Mesenchymal stem cell (in vitro differentiated cells and primary cell): Measurements from ENCODE around the gene ACTR5.

Experiments
- DNase-seq: peaks from one replicate; pipeline ENCODE4 v3.0.0-alpha.2; 2013
- H2AFZ ChIP-seq: one replicate; pipeline ENCODE4 v1.6.1; 2013; ENCODE audit warnings: low read depth, mild to moderate bottlenecking, control low read depth, inconsistent platforms, low read length, moderate library complexity
- H2AK5ac ChIP-seq: 2 replicates; pipeline ENCODE4 v1.6.1; 2013; ENCODE audit warnings: low read length, moderate library complexity, mild to moderate bottlenecking, inconsistent platforms; ENCODE audit not compliant: severe bottlenecking
- H2BK120ac ChIP-seq: one replicate; pipeline ENCODE4 v1.6.1; 2013; ENCODE audit warnings: low read depth, mild to moderate bottlenecking, inconsistent platforms, low read length, moderate library complexity
- H2BK12ac ChIP-seq, 2 experiments: one replicate each; pipeline ENCODE4 v1.6.1; 2013; ENCODE audit warnings: inconsistent platforms in 2 of 2, low read length in 2 of 2, mild to moderate bottlenecking in 2 of 2, moderate library complexity in 2 of 2, control low read depth in 1 of 2
- H2BK15ac ChIP-seq: one replicate; pipeline ENCODE4 v1.6.1; 2013; ENCODE audit warnings: mild to moderate bottlenecking, low read depth, inconsistent platforms; ENCODE audit not compliant: poor library complexity, severe bottlenecking
- H2BK5ac ChIP-seq: 2 replicates; pipeline ENCODE4 v1.6.1; 2013; ENCODE audit warnings: low read depth, mild to moderate bottlenecking, low read length, control low read depth, inconsistent platforms; ENCODE audit not compliant: poor library complexity, severe bottlenecking
- H3K14ac ChIP-seq, 2 experiments: one replicate each; pipeline ENCODE4 v1.6.1; 2013; ENCODE audit warnings: inconsistent platforms in 2 of 2, low read length in 2 of 2, control low read depth in 1 of 2, mild to moderate bottlenecking in 1 of 2, moderate library complexity in 1 of 2
- H3K18ac ChIP-seq, 2 experiments: one replicate each; pipeline ENCODE4 v1.6.1; 2013; ENCODE audit warnings: inconsistent platforms in 2 of 2, low read length in 2 of 2, control low read depth in 1 of 2, low read depth in 1 of 2, mild to moderate bottlenecking in 1 of 2
- H3K23ac ChIP-seq, 2 experiments: one replicate each; pipeline ENCODE4 v1.6.1; 2013; ENCODE audit warnings: inconsistent platforms in 2 of 2, low read length in 2 of 2, mild to moderate bottlenecking in 2 of 2, moderate library complexity in 2 of 2, control low read depth in 1 of 2
- H3K27ac ChIP-seq: 2 replicates; pipeline ENCODE4 v1.5.1; 2013; ENCODE audit warnings: mild to moderate bottlenecking, moderate library complexity, low read length, control low read depth, inconsistent platforms; ENCODE audit not compliant: poor library complexity, severe bottlenecking
- H3K27me3 ChIP-seq, 2 experiments: 2 replicates each; pipeline versions ENCODE4 v1.6.1 to v1.7.0; 2013; ENCODE audit warnings: low read length in 2 of 2, mild to moderate bottlenecking in 2 of 2, moderate library complexity in 2 of 2, control low read depth in 1 of 2, inconsistent platforms in 1 of 2; ENCODE audit not compliant: control insufficient read depth in 1 of 2, insufficient read depth in 1 of 2
- H3K36me3 ChIP-seq, 2 experiments: 2 replicates each; pipeline versions ENCODE4 v1.6.1 to v1.7.0; 2013; ENCODE audit warnings: low read length in 2 of 2, control low read depth in 1 of 2, inconsistent platforms in 1 of 2, low read depth in 1 of 2, mild to moderate bottlenecking in 1 of 2; ENCODE audit not compliant: insufficient read depth in 2 of 2, control insufficient read depth in 1 of 2
- H3K4ac ChIP-seq, 2 experiments: one replicate each; pipeline ENCODE4 v1.6.1; 2013; ENCODE audit warnings: inconsistent platforms in 2 of 2, low read length in 2 of 2, mild to moderate bottlenecking in 2 of 2, moderate library complexity in 2 of 2, control low read depth in 1 of 2, low read depth in 1 of 2
- H3K4me1 ChIP-seq: 2 replicates; pipeline ENCODE4 v1.6.1; 2013; ENCODE audit warnings: low read depth, low read length, control low read depth; ENCODE audit not compliant: control insufficient read depth, insufficient read depth
- H3K4me2 ChIP-seq: 2 replicates; pipeline ENCODE4 v1.6.1; 2013; ENCODE audit warnings: low read length, mild to moderate bottlenecking, inconsistent platforms; ENCODE audit not compliant: poor library complexity, severe bottlenecking
- H3K4me3 ChIP-seq, 2 experiments: 2 replicates each; pipeline versions ENCODE4 v1.5.1 to v1.7.0; 2013; ENCODE audit warnings: low read length in 2 of 2, mild to moderate bottlenecking in 2 of 2, control low read depth in 1 of 2, low read depth in 1 of 2; ENCODE audit not compliant: insufficient read depth in 1 of 2
- H3K79me1 ChIP-seq: replicated peaks from 2 replicates; pipeline ENCODE4 v1.6.1; 2013; ENCODE audit warnings: mild to moderate bottlenecking, control low read depth, low read length, inconsistent platforms; ENCODE audit not compliant: poor library complexity, severe bottlenecking
- H3K9ac ChIP-seq: 2 replicates; pipeline ENCODE4 v1.7.0; 2013; ENCODE audit warnings: mild to moderate bottlenecking, low read length, moderate library complexity
- H3K9me3 ChIP-seq: 2 replicates; pipeline ENCODE4 v1.7.0; 2013; ENCODE audit warnings: mild to moderate bottlenecking, low read length; ENCODE audit not compliant: control insufficient read depth
- H4K8ac ChIP-seq: one replicate; pipeline ENCODE4 v1.6.1; 2013; ENCODE audit warnings: inconsistent platforms, mild to moderate bottlenecking, low read length, moderate library complexity
- H4K91ac ChIP-seq: one replicate; pipeline ENCODE4 v1.6.1; 2013; ENCODE audit warnings: mild to moderate bottlenecking, low read length, inconsistent platforms
- WGBS: methylation state at CpG from one replicate; pipeline ENCODE4 v1.1.7; 2013; ENCODE audit warnings: mixed read lengths; 5-methylcytosine and 5-hydroxymethylcytosine counted together

Gene ACTR5

DNA sequence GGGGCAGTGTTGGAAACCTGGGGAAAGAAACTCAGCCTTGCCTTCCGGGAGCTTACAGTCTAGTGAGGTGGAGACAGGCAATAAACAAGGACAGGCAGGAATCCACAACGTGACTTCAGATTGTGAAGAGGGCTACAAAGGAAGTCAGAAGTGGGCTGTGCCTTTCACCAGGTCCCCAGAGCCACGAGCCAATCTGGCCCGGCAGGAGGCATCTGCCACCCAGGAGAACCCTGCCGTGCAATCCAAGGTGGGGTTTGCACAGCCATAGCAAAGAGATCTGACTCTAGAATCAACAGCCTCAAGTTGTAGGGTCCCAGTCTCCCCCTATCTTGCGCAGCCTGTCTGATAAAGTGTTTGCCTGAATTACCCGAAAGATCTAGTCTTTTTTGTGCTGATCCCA, 18.5 kb upstream of the ACTR5 start:
- no peak overlapping the region for H2BK12ac ChIP-seq
- H3K27ac ChIP-seq, result no peak overlapping the region
- peaks cover 97 to 99% of the 10 kb centered on the region in 2 experiments for H3K27me3 ChIP-seq
- DNase-seq, result no peak
- H2BK5ac ChIP-seq, result no peak overlapping the region
- no peak overlapping the region for H3K4ac ChIP-seq
- H3K4me1 ChIP-seq, result peaks cover 23% of the 10 kb centered on the region
- no peak overlapping the region for H3K23ac ChIP-seq
- H2BK120ac ChIP-seq, result no peak overlapping the region
- 20% methylated on average over 7 of the region's 7 CpGs for WGBS
- no peak overlapping the region for H3K18ac ChIP-seq
- no peak overlapping the region for H2AFZ ChIP-seq
- H3K36me3 ChIP-seq, result no peaks in the 10 kb centered on the region
- H4K8ac ChIP-seq, result no peak overlapping the region
- H3K9me3 ChIP-seq, result peaks cover 4% of the 10 kb centered on the region
- H2AK5ac ChIP-seq, result no peak overlapping the region
- H3K79me1 ChIP-seq, result no peaks in the 10 kb centered on the region
- no peak overlapping the region for H4K91ac ChIP-seq
- no peak overlapping the region for H3K9ac ChIP-seq
- no peak overlapping the region for H3K4me3 ChIP-seq
- H3K14ac ChIP-seq, result no peak overlapping the region
- H2BK15ac ChIP-seq, result no peak overlapping the region
- H3K4me2 ChIP-seq, result no peak overlapping the region

DNA sequence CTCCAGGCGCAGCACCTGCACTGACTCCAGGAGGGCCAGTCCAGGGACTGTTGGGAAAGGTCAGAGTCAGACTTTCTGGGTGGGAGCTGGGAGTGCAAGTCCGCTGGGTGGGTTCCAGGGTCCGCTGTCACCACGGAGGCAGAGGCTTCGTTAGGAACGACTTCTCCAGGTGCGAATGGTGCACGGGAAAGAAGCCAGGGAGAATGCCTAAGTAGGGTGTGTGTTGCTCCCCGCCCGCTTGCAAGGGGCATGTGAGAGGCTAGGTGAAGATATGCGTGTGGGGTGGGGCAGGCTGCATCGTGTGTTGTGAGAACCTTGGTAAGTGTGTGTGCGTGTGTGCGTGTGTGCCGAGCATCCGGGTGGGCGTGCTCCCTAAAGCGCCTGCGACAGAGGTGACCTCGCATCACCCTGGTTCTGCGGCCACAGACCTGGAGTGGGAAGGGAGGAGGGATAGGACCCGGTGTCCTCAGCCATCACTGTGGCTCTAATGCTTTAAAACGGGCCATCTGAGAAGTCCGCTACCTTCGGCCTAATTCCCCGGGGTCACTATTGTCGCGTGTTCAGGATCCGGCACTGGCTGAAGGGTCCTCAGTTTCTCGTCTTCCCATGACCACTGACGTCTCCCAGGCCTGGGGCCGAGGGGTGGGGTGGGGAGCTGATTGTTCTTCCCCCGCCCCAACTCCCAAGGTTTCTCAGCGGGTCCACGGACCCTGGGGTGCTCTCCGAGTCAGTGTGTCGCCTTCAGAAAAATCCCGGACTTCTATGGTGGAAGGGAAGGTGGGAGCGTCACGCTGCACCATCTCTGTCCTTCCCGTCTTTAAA, 17.9 kb upstream of the ACTR5 start:
- H3K9me3 ChIP-seq, result peaks cover 4% of the 10 kb centered on the region
- H2AFZ ChIP-seq, result no peak overlapping the region
- H3K27ac ChIP-seq, result no peak overlapping the region
- no peaks in the 10 kb centered on the region for H3K36me3 ChIP-seq
- H4K8ac ChIP-seq, result no peak overlapping the region
- H2AK5ac ChIP-seq, result no peak overlapping the region
- H2BK12ac ChIP-seq, result no peak overlapping the region
- no peak overlapping the region for H3K9ac ChIP-seq
- H3K4me3 ChIP-seq, result no peak overlapping the region
- no peak overlapping the region for H4K91ac ChIP-seq
- H3K79me1 ChIP-seq, result no peaks in the 10 kb centered on the region
- 7% methylated on average over 41 of the region's 41 CpGs for WGBS
- H3K23ac ChIP-seq, result no peak overlapping the region
- no peak overlapping the region for H2BK15ac ChIP-seq
- H3K4me2 ChIP-seq, result no peak overlapping the region
- H3K14ac ChIP-seq, result no peak overlapping the region
- H3K27me3 ChIP-seq, result peaks cover 97 to 98% of the 10 kb centered on the region in 2 experiments
- H3K4ac ChIP-seq, result no peak overlapping the region
- no peak overlapping the region for H2BK120ac ChIP-seq
- no peak overlapping the region for H3K18ac ChIP-seq
- peaks cover 19% of the 10 kb centered on the region for H3K4me1 ChIP-seq
- H2BK5ac ChIP-seq, result no peak overlapping the region
- no peak for DNase-seq

DNA sequence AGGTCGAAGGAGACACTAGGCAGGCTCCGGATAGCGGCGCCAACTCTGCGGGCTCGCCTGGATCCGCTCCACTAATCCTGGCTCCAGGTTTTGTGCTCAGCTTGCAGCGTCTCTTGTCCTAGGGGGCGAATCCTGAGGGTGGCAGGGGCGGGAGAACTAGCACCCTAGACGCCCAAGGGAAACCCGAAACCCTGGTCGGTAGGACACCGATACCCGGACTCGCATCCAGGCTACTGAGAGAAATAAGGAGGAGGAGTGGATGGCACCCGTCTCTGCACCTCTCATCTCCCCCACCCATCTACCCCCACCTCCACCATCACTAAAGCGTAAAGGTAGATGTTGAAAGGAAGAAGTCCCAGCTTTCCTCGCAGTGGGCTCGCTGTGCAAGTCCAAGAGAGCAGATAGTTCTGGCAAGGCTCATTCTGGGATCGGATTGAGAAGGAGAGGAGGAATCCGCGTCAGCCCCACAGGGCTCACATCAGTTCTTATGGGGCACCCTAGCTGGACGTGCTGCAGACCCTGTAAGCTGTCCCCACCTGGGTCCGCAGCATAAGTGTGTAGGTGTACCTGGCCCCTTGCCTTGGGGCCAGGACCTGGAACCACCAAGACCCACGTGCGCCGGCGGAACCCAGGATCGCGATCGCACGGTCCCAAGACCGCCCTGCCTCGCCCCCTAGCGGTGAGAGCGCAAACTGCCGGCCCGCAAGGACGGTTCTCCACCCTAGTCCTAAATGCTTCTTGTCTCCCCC, 17.1 kb upstream of the ACTR5 start:
- Histone ChIP-seq H3K27me3 (peaks cover 97% of the 10 kb centered on the region in 2 experiments), H2AK5ac (no peak overlapping the region), H4K91ac (no peak overlapping the region), H2BK120ac (no peak overlapping the region), H4K8ac (no peak overlapping the region), H3K9ac (no peak overlapping the region), H2AFZ (no peak overlapping the region), H2BK5ac (no peak overlapping the region), H3K4me2 (peak overlapping the region; percentile 54), H3K4ac (no peak overlapping the region), H3K14ac (no peak overlapping the region), H3K9me3 (peaks cover 4% of the 10 kb centered on the region), H3K23ac (no peak overlapping the region), H3K36me3 (no peaks in the 10 kb centered on the region), H2BK15ac (no peak overlapping the region), H3K4me1 (peaks cover 16% of the 10 kb centered on the region), H2BK12ac (no peak overlapping the region), H3K27ac (no peak overlapping the region), H3K18ac (no peak overlapping the region), H3K4me3 (peak overlapping the region in 1 of 2 experiments; percentile 63), H3K79me1 (no peaks in the 10 kb centered on the region)
- peak; percentile 61 for DNase-seq
- under 1% methylated on average over 30 of the region's 40 CpGs for WGBS

DNA sequence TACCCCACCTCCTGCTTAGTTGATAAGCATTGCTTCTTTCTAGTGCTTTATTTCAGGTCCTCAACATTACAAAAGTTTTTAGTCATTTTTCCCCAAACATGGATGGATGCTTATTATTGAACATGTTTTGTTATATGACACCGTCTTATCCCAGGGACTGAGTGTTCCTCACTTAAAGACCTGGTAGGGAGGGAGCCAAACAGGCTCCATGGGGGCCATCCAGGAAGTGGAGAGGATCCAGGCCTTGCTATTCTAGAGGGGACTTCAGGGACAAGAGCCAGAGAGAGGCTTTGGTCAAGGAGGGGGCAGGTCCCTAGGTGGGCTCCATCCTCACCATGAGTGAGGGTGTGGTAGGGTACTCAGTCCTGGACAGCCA, 16.5 kb upstream of the ACTR5 start:
- Histone ChIP-seq H3K23ac (peak overlapping the region in 1 of 2 experiments; percentile 28), H2AFZ (no peak overlapping the region), H3K79me1 (no peaks in the 10 kb centered on the region), H2BK12ac (no peak overlapping the region), H3K14ac (no peak overlapping the region), H3K4me3 (no peak overlapping the region), H3K4me1 (peaks cover 16% of the 10 kb centered on the region), H2AK5ac (no peak overlapping the region), H3K9ac (no peak overlapping the region), H3K27ac (no peak overlapping the region), H3K4me2 (no peak overlapping the region), H4K8ac (no peak overlapping the region), H3K27me3 (peaks cover 91 to 93% of the 10 kb centered on the region in 2 experiments), H3K9me3 (peaks cover 4% of the 10 kb centered on the region), H2BK15ac (no peak overlapping the region), H2BK120ac (no peak overlapping the region), H3K18ac (no peak overlapping the region), H2BK5ac (no peak overlapping the region), H4K91ac (no peak overlapping the region), H3K36me3 (no peaks in the 10 kb centered on the region), H3K4ac (no peak overlapping the region)
- DNase-seq, result no peak
- 23% methylated on average over 1 of the region's 1 CpG for WGBS
